ENCODE measurements around the gene MLC1. TPM values are rescaled to one million over a fixed set of nuclear protein-coding genes. Genes with fewer than 3 reads are reported as not detected.

The MLC1 gene
- total RNA-seq, 1 donor from 2014 or later: not detected

GRCh38 chr22:50072167-50072555, 13.1 kb downstream of the MLC1 start:
- no peak overlapping the region for H3K27ac Mint-ChIP-seq
- no peak for TF ChIP-seq CTCF (IDR thresholded peaks at IDR 0.05)
- no peaks in the 10 kb centered on the region for H3K9me3 Mint-ChIP-seq
- ChIA-PET POLR2A (no interaction called here), CTCF (no interaction called here)
- no peak for DNase-seq
- H3K4me1 Mint-ChIP-seq: no peaks in the 10 kb centered on the region
- intact Hi-C loops (cut with micrococcal nuclease): no loop called here
- H3K27me3 Mint-ChIP-seq: peaks cover 2% of the 10 kb centered on the region
- H3K36me3 Mint-ChIP-seq (ENCODE audit: low read depth): no peaks in the 10 kb centered on the region
- ATAC-seq (ENCODE audit: low read depth): no peak
- no peak overlapping the region for H3K4me3 Mint-ChIP-seq

- no peak overlapping the region for H3K4me3 Mint-ChIP-seq
- no peak overlapping the region for H3K27ac Mint-ChIP-seq
- ChIA-PET POLR2A (no interaction called here), CTCF (no interaction called here)
- intact Hi-C loops (cut with micrococcal nuclease): no loop called here
- TF ChIP-seq CTCF (IDR thresholded peaks at IDR 0.05): no peak
- ATAC-seq (ENCODE audit: low read depth) (no peak), DNase-seq (no peak)
- H3K36me3 Mint-ChIP-seq (ENCODE audit: low read depth): no peaks in the 10 kb centered on the region
- no peaks in the 10 kb centered on the region for H3K4me1 Mint-ChIP-seq
- H3K9me3 Mint-ChIP-seq: no peaks in the 10 kb centered on the region
- H3K27me3 Mint-ChIP-seq: peaks cover 2% of the 10 kb centered on the region
Measured at GRCh38 chr22:50071432-50072166, 13.6 kb downstream of the MLC1 start.

- POLR2A ChIA-PET: no interaction called here
- CTCF ChIA-PET: no interaction called here
- no peaks in the 10 kb centered on the region for H3K4me1 Mint-ChIP-seq
- intact Hi-C loops (cut with micrococcal nuclease): no loop called here
- no peak overlapping the region for H3K4me3 Mint-ChIP-seq
- H3K27ac Mint-ChIP-seq: no peak overlapping the region
- no peaks in the 10 kb centered on the region for H3K36me3 Mint-ChIP-seq (ENCODE audit: low read depth)
- ATAC-seq (ENCODE audit: low read depth) (no peak), DNase-seq (no peak)
- no peak for TF ChIP-seq CTCF (IDR thresholded peaks at IDR 0.05)
- no peaks in the 10 kb centered on the region for H3K9me3 Mint-ChIP-seq
- H3K27me3 Mint-ChIP-seq: peaks cover 2% of the 10 kb centered on the region
Measured at GRCh38 chr22:50070366-50070765, 14.9 kb downstream of the MLC1 start.

- ChIA-PET CTCF (no interaction called here), POLR2A (no interaction called here)
- DNase-seq: no peak
- Mint-ChIP-seq H3K36me3 (ENCODE audit: low read depth) (no peaks in the 10 kb centered on the region), H3K9me3 (no peaks in the 10 kb centered on the region), H3K27me3 (peaks cover 2% of the 10 kb centered on the region), H3K27ac (no peak overlapping the region), H3K4me3 (no peak overlapping the region), H3K4me1 (no peaks in the 10 kb centered on the region)
- intact Hi-C loops (cut with micrococcal nuclease): no loop called here
- no peak for TF ChIP-seq CTCF (IDR thresholded peaks at IDR 0.05)
- ATAC-seq (ENCODE audit: low read depth): no peak
Measured at GRCh38 chr22:50068096-50068495, 17.1 kb downstream of the MLC1 start.

GRCh38 chr22:50067244-50067643, 18.0 kb downstream of the MLC1 start:
- ChIA-PET CTCF (no interaction called here), POLR2A (no interaction called here)
- H3K4me1 Mint-ChIP-seq: no peaks in the 10 kb centered on the region
- H3K27me3 Mint-ChIP-seq: peaks cover 4% of the 10 kb centered on the region
- H3K4me3 Mint-ChIP-seq: no peak overlapping the region
- intact Hi-C loops (cut with micrococcal nuclease): no loop called here
- no peak overlapping the region for H3K27ac Mint-ChIP-seq
- ATAC-seq (ENCODE audit: low read depth) (no peak), DNase-seq (no peak)
- no peaks in the 10 kb centered on the region for H3K36me3 Mint-ChIP-seq (ENCODE audit: low read depth)
- no peak for TF ChIP-seq CTCF (IDR thresholded peaks at IDR 0.05)
- H3K9me3 Mint-ChIP-seq: no peaks in the 10 kb centered on the region

Data from activated B cell treated with CpG ODN at 0.5 μM for 24 hours (primary cell).